ENCODE measurements around the gene GPR142.

GRCh38 chr17:74410001-74410443, 42.7 kb downstream of the GPR142 start:
- TF ChIP-seq CTCF (IDR thresholded peaks at IDR 0.05) (no peak), EP300 (IDR thresholded peaks at IDR 0.05) (no peak), POLR2A (IDR thresholded peaks at IDR 0.05) (no peak)
